T-helper 1 cell treated with Interleukin-12 subunit alpha and Interleukin-12 subunit beta and Interleukin-4 antibody, amounts not matched to agents 30 ng/mL and 1 ng/mL, for 36 hours (primary cell): ENCODE data around the gene CYP4V2. TPM values are rescaled to one million over a fixed set of nuclear protein-coding genes. Genes with fewer than 3 reads are reported as not detected.
"Not testable (repeated sequence)": the region's sequence is repeated elsewhere in the genome, so short reads cannot be mapped to it uniquely, and the experiment has no call there.

ENCODE experiments used
- intact Hi-C: fragments of 100-400 bp; cut with micrococcal nuclease; formaldehyde crosslinking; loops from one replicate; pipeline ENCODE4 v1.15.1; 2024
- total RNA-seq: library from RNA; stranded (reverse); gene quantifications from 2 replicates; pipeline ENCODE4 v1.2.3, GENCODE V29; 2022

CYP4V2 gene
- total RNA-seq, 1 donor from 2014 or later, result 25.4 TPM

DNA sequence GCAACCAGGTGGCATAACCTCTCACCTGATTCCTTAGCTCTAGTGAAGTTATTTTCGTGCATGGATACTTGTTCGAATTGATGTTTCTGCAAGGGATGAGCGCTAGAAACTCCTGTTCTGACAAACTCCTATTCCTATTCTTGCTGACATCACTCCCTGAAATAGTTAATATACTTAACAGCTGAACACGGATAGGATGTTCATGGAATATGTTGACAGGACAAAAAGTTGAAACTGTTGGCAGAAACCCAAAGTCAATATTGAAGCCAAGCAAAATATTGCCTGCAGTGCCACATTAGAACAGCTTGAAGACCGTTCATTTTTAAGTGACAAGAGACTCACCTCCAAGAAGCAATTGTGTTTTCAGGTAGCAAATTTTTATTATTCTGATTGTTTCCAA, 35.9 kb downstream of the CYP4V2 start, which contains the start of gene KLKB1:
TSS of gene KLKB1 (plus strand) at position 287 of the 400 bp plus-strand sequence. CDS start 689 bp downstream, outside the sequence.
- intact Hi-C loops, result no loop called here

DNA sequence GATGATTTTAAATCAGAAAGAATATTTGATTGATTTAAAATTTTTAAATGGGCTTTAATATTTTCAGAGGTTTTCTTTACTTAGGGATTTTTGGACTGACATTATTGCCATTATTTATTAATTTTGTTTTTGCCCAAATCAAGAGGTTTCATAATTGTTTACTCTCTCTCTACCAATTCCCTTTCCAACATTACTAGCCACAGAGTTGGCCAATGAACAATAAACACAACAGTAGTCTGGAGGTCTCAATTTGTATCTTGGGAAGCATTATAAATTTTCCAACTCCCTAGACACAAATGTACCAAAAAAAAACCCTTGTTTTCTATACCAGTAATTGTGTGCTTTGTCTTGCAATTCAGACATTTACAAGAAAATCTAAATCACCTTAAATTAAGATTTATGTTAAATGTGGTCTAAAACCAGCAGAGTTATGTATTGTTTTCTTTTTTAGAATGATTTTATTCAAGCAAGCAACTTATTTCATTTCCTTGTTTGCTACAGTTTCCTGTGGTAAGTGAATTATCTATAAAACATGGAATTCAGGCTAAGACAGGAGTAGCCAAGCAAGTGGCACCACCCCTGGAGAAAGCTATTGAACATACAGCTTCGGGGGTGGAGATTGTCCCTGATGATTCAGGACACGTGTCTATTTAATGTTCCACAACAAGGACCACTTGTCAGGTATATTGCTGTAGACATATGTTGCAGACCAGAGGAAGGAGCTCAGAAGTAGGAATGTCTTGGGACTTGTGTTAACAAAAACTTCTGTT, 36.6 kb downstream of the CYP4V2 start:
- intact Hi-C loops, result no loop called here

DNA sequence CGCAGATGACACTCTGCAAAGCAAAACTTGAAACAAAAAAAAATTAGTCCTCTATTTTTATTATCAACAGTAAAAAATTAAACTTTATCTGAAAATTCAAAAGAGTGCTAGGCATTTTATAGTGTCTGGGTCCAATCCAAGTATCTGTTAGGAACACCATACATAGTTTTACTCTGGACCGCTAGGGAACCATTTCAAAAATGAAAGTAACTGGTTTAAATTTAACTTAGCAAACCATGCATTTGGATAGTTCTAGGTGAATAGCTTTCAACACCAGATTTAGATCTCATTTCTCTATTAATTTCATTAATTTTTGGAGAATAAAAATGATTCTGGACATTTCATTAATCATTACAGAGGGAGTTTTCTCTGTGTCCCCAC, 37.1 kb downstream of the CYP4V2 start:
- intact Hi-C loops, result no loop called here

DNA sequence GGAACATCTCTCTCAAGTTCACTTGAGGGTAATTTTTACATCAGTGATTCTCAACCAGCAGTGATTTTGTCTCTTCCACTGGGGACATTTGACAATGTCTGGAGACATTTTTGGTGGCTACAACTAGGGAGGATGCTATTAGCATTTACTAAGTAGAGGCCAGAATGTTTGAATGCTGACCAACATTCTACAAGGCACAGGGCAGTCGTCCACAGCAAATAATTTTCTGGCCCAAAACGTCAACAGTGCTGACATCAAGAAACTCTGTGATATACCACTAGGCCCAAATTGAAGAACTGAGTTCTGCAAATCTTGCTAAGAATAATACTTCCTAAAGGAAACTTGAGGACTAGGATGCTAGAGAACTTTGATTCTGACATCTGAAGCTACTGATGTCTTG, 43.0 kb downstream of the CYP4V2 start:
- intact Hi-C loops, result no loop called here

DNA sequence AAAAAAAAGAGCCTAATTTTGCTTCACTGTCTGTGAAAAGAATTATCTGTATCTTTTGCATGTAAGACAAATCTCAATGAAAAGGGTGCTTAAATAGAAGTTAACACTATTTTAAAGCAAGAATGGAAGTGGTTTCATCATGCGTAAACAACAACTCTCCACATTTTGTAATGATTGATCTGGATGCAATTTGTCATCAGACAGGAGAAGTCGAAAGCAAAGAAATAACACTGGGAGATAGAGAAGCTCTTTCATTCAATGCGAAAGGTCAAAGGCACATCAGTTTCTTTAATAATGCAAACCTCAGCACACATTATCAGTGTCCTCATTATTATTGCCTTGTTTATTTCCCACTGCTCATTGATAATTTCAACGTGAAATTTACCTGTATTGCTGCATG, 44.8 kb downstream of the CYP4V2 start:
- intact Hi-C loops, result no loop called here

DNA sequence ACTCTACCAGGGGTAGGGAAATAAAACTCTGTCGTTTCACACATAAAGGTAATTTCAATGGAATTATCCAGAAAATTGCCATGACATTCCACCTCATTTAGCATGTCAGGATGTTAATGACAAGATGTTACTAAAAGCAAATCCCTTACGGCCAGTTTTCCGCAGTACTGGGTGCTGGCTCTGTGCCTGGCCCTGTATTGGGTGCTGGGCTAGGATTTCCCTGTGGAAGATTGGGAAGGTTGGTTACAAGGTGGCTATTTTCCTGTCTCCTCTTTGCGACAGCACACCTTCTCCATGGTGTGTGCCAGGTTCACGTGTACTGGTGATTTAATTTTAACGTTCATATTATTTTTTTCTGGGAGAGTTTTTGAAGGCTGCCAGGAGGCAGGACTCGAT, 49.1 kb downstream of the CYP4V2 start:
- intact Hi-C loops, result no loop called here

- intact Hi-C loops, result no loop called here
Measured at GRCh38 chr4:186240848-186241491, 49.6 kb downstream of the CYP4V2 start.

- intact Hi-C loops, result no loop called here
Measured at GRCh38 chr4:186241616-186242015, 50.2 kb downstream of the CYP4V2 start.

- intact Hi-C loops, result not testable (repeated sequence)
Measured at GRCh38 chr4:186242031-186242430, 50.7 kb downstream of the CYP4V2 start.

GRCh38 chr4:186243331-186243730, 52.0 kb downstream of the CYP4V2 start:
- intact Hi-C loops, result no loop called here

DNA sequence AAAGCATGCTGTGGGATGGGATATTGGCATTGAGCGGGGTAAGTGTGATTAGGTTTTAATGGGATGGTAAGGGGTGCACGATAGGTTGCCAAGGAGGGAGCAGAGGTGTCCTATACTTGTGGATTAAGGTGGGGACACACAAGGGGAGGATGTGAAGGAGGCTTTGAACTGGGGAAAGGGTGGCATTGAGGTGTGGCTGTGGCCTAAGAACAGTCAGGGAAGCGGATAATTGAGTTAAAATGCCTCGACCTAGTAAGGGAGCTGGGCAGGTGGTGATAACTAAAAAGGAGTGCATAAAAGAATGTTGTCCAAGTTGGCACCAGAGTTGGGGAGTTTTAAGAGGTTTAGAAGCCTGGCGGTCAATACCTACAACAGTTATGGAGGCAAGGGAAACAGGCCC, 53.5 kb downstream of the CYP4V2 start:
- intact Hi-C loops, result no loop called here

GRCh38 chr4:186247062-186247752, 55.8 kb downstream of the CYP4V2 start:
- intact Hi-C loops, result not testable (repeated sequence)

DNA sequence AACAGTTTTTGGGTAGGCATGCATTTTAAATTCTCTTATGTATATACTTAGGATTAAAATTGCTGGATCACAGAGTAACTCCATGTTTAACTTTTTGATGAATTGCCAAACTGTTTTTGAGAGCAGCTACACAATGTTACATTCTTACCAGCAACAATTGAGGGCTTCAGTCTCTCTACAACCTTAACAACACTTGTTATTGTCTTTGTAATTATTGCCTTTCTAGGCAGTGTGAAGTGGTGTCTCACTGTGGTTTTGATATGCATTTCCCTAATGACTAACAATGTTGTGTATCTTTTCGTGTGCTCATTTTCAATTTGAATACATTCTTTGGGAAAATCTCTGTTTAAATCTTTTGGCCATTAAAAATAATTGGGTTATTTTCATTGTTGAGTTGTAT, 57.3 kb downstream of the CYP4V2 start:
- intact Hi-C loops, result no loop called here

DNA sequence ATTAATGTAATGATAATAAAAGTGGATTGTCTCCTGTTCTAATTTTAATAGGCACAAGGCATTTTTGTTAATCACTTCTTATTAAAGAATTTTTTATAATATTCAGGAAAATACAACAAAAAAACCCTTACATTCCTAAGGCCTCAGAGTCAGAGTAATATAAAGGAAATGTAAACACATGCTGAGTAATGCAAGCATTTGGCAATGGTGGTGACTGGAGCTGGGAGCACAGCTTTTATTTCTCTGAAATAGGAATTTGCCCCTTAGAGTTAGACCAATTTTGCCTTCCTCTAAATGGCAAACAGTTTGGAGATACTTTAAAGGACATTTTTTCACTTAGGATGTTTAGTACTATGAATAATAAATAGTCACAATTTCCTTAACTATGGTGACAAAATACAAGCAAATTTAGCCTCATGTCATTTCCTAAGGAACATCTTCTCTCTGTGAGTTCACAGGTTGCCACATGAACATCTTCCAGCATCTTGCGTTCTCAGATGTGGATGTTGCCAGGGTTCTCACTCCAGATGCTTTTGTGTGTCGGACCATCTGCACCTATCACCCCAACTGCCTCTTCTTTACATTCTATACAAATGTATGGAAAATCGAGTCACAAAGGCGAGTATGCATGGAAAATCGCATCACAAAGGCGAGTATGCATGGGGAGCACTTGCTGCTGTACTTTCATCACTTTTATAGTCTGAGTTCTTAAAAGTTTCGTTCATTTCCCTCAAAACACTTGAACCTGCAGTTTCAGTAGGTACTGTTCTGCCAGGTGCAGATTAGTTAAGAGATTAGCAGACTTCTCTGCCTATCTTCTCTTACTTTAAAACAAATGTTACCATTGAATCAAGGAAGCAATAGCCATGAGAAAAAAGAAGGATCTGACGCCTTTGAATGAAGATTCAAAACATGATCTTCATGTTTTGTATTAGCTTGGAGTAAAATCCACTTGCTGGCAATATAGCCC, 58.7 kb downstream of the CYP4V2 start:
- intact Hi-C loops, result no loop called here

DNA sequence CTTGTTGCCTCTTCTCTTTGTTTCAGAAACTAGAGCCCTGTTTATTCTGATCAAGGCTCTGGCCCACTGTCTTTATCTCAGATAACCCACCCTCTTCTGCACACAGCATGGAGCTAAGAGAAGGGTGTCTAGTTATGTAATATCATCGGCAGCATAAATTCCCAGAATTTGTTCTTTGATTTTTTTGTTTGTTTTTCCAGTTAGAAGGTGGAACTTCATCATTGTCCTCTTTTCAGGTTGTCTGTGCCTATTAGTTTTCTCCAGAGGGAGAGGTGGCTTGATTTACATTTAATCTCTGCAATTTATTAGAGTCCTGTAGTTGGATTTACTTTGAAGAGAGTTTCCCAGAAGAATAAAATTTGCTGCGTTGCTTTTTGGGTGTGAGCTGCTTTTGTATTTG, 59.4 kb downstream of the CYP4V2 start:
- intact Hi-C loops, result no loop called here

DNA sequence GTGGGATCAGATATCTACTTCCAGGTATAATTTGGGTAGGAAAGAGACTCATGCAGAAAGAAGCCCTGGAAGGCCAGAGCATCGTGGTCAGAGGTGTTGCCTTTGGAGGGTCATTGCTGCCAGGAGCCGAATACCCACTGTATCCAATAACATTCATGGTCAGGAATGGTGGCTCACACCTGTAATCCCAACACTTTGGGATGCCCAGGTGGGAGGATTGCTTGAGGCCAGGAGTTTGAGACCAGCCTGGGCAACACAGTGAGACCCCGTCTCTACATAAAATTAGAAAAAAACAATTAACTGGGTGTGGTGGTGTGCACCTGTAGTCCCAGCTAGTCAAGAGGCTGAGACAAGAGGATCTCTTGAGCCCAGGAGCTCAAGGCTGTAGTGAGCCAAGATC, 63.8 kb downstream of the CYP4V2 start:
- intact Hi-C loops, result no loop called here

DNA sequence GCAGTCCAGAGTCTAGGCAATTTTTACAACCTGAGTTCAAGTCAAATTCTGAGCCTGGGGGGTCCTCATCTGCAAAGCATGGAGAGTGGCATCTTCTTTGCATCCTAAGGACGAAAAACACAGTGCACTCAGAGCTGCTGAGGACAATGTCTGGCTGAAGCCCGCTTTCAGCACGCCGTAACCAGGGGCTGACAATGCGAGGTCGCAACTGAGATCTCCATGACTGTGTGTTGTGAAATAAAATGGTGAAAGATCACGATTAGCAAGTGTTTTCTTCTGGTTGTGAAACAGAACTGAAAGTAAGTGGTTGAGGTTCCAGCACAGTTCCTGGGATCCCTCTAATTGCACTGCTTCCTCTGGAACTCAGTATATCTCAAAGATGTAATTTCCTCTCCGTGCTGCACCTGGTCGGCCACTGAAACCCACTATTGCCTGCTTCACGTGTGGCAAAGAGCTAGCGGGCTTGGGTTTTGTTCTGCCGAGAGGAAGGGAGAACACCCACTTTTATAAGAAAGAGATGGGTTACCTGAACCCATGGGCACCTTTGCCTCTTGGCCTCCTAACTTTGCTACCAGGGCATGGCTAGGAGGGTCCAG, 66.9 kb downstream of the CYP4V2 start:
- intact Hi-C loops, result no loop called here

- intact Hi-C loops, result no loop called here
Measured at GRCh38 chr4:186260117-186260503, 68.7 kb downstream of the CYP4V2 start.
